Measurements from ENCODE around the gene KBTBD2.

GRCh38 chr7:32893207-32893524, 1.6 kb upstream of the KBTBD2 start:
- TF ChIP-seq, protein P1, sequence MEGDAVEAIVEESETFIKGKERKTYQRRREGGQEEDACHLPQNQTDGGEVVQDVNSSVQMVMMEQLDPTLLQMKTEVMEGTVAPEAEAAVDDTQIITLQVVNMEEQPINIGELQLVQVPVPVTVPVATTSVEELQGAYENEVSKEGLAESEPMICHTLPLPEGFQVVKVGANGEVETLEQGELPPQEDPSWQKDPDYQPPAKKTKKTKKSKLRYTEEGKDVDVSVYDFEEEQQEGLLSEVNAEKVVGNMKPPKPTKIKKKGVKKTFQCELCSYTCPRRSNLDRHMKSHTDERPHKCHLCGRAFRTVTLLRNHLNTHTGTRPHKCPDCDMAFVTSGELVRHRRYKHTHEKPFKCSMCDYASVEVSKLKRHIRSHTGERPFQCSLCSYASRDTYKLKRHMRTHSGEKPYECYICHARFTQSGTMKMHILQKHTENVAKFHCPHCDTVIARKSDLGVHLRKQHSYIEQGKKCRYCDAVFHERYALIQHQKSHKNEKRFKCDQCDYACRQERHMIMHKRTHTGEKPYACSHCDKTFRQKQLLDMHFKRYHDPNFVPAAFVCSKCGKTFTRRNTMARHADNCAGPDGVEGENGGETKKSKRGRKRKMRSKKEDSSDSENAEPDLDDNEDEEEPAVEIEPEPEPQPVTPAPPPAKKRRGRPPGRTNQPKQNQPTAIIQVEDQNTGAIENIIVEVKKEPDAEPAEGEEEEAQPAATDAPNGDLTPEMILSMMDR (IDR thresholded peaks at IDR 0.05; ENCODE audit: low read depth, low read length) = no peak
- no peak for TF ChIP-seq EZH2phosphoT487 (IDR thresholded peaks at IDR 0.05; ENCODE audit: low read depth)

All from OCI-LY3 (cell line).